K562 (cell line): ENCODE data around the gene TBC1D5. TPM values are rescaled to one million over a fixed set of nuclear protein-coding genes. Genes with fewer than 3 reads are reported as not detected.

Experiments used
- CBFA2T3 ChIP-seq: fragments of 450-650 bp; IDR thresholded peaks from 2 replicates; pipeline ENCODE4 v1.6.1; 2017
- CEBPG ChIP-seq, 3 experiments: fragments of 200-800 bp in 1 of 3; sonication (Bioruptor generic) in 1 of 3; sonication (generic) in 1 of 3; formaldehyde crosslinking in 1 of 3; IDR thresholded peaks in 2 of 3; conservative IDR thresholded peaks in 1 of 3; 2 replicates each; pipeline versions ENCODE4 v1.6.1 to v1.8.0; 2016 to 2022; ENCODE audit warnings: missing compliant biosample characterization in 2 of 3, missing genetic modification characterization in 2 of 3, mild to moderate bottlenecking in 1 of 3, missing genetic modification reagents in 1 of 3
- CTBP1 ChIP-seq: fragments of 450-650 bp; IDR thresholded peaks from 2 replicates; pipeline ENCODE4 v1.6.1; 2016; ENCODE audit warnings: borderline replicate concordance
- FOXA3 ChIP-seq, 2 experiments: fragments of 450-650 bp in 1 of 2; sonication (generic) in 1 of 2; formaldehyde crosslinking; IDR thresholded peaks in 1 of 2; conservative IDR thresholded peaks in 1 of 2; 2 replicates each; pipeline versions ENCODE4 v1.4.0 to v1.8.0; 2020 to 2022; ENCODE audit warnings: mild to moderate bottlenecking in 2 of 2, missing genetic modification reagents in 1 of 2
- GABPA ChIP-seq: fragments of 200-800 bp; sonication (Bioruptor generic); conservative IDR thresholded peaks from 2 replicates; pipeline ENCODE4 v1.6.1; 2016; ENCODE audit warnings: low read depth, missing genetic modification characterization, missing compliant biosample characterization
- KLF6 ChIP-seq: fragments of 250-450 bp; sonication (Bioruptor Pico); IDR thresholded peaks from 2 replicates; pipeline ENCODE4 v1.4.0; 2020; ENCODE audit warnings: mild to moderate bottlenecking, moderate library complexity, borderline replicate concordance
- L3MBTL2 ChIP-seq: fragments of 450-650 bp; IDR thresholded peaks from 2 replicates; pipeline ENCODE4 v1.6.1; 2016; ENCODE audit warnings: mild to moderate bottlenecking, moderate library complexity
- NR3C1 ChIP-seq: sonication (generic); formaldehyde crosslinking; IDR thresholded peaks from 2 replicates; pipeline ENCODE4 v1.8.1; 2022; ENCODE audit warnings: missing genetic modification reagents
- PBX2 ChIP-seq, 2 experiments: IDR thresholded peaks in 1 of 2; conservative IDR thresholded peaks in 1 of 2; 2 replicates each; pipeline ENCODE4 v1.6.1; 2016; ENCODE audit warnings: low read depth in 2 of 2, mild to moderate bottlenecking in 1 of 2, missing compliant biosample characterization in 1 of 2, missing genetic modification characterization in 1 of 2, moderate library complexity in 1 of 2
- SMARCE1 ChIP-seq: fragments of 450-650 bp; IDR thresholded peaks from 2 replicates; pipeline ENCODE4 v1.7.1; 2016; ENCODE audit warnings: mild to moderate bottlenecking
- TBP ChIP-seq: optimal IDR thresholded peaks from 2 replicates; pipeline ENCODE3; 2011; ENCODE audit warnings: low read depth, low read length, improper control_type of control experiment
- TSHZ1 ChIP-seq: fragments of 250-450 bp; sonication (Bioruptor Pico); IDR thresholded peaks from 2 replicates; pipeline ENCODE4 v1.4.0; 2020; ENCODE audit warnings: mild to moderate bottlenecking, moderate library complexity
- polyA plus RNA-seq, 8 experiments: library from polyadenylated mRNA; depleted of rRNA in 4 of 8; stranded (reverse) in 5 of 8; unstranded in 3 of 8; fragments of >200 nt; fragmentation: Nextera tagmentation in 2 of 8; fragmentation: Illumina TruSeq in 1 of 8; extraction: Ambion mirVana in 2 of 8; extraction: Trizol in 1 of 8; gene quantifications; 2 replicates each; pipeline versions ENCODE4 v1.2.1 to v1.2.3, GENCODE V29; 2011 to 2014; ENCODE audit warnings: inconsistent platforms in 1 of 8, missing spikeins in 1 of 8
- total RNA-seq, 7 experiments: library from RNA; depleted of rRNA in 6 of 7; stranded (reverse); fragments of >200 nt in 6 of 7; fragmentation: Illumina TruSeq in 2 of 7; extraction: Trizol in 2 of 7; gene quantifications; 2 replicates each; pipeline versions ENCODE4 v1.2.1 to v1.2.3, GENCODE V29; 2011 to 2021; ENCODE audit warnings: low replicate concordance in 1 of 7

The TBC1D5 gene
- total and polyA plus RNA-seq, 9 of the 15 experiments (the other 6 are each of a cell fraction or from before 2014, with no cell fraction given), result 2.9 to 38.1 (median 25.6) TPM

DNA sequence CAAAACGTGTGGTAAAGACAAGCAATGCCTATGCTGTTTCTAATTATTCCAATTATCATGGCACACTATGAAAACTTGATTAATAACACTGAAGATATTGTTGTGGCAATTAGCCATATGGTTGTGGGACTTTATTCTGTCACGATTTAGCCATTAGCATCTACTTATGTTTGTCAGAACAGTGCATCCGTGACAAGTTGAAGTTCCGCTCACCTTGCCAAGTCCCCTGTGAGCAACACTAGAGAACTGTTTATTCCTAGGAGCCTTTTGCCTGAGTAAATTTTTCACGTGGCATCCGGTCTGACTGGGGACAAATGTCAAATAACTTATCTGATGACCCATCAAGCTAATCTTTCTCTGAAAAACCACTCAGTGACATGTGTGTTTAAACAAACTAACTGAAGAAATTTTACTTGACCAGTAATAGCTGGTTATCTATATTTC, 403.3 kb downstream of the TBC1D5 start (continued):
- TF ChIP-seq KLF6 (CRISPR knock-in tag), result no peak
- TF ChIP-seq SMARCE1, result peak; percentile 59; the same call in 1 of the 2 replicates
- peak in 1 of 2 experiments; percentile 53; a peak in 1 of 4 replicates for TF ChIP-seq FOXA3 (CRISPR knock-in tag; conservative IDR thresholded peaks at IDR 0.05 in 1 of 2, IDR thresholded peaks at IDR 0.05 in 1 of 2)
- peak; percentile 27; the same call in 1 of the 2 replicates for TF ChIP-seq CTBP1
- TF ChIP-seq GABPA (tag), result peak; percentile 64
- TF ChIP-seq CEBPG (CRISPR knock-in tag; IDR thresholded peaks at IDR 0.05), result no peak
- no peak for TF ChIP-seq CEBPG (tag; conservative IDR thresholded peaks at IDR 0.05 in 1 of 2, IDR thresholded peaks at IDR 0.05 in 1 of 2)
- no peak for TF ChIP-seq NR3C1 (CRISPR knock-in tag)
- 0 out of 2 replicates have a peak, but pooled peaks have one; percentile 10 for TF ChIP-seq CBFA2T3
- TF ChIP-seq TBP, result no peak
- TF ChIP-seq L3MBTL2, result peak; percentile 36; the same call in 1 of the 2 replicates
- TF ChIP-seq PBX2 (CRISPR knock-in tag; IDR thresholded peaks at IDR 0.05; ENCODE audit: low read depth), result no peak
- peak; percentile 51; the same call in 1 of the 2 replicates for TF ChIP-seq PBX2 (tag; conservative IDR thresholded peaks at IDR 0.05; ENCODE audit: low read depth)
- TF ChIP-seq TSHZ1 (CRISPR knock-in tag), result no peak
